ENCODE results near the gene IL20.

- TF ChIP-seq, protein P1, sequence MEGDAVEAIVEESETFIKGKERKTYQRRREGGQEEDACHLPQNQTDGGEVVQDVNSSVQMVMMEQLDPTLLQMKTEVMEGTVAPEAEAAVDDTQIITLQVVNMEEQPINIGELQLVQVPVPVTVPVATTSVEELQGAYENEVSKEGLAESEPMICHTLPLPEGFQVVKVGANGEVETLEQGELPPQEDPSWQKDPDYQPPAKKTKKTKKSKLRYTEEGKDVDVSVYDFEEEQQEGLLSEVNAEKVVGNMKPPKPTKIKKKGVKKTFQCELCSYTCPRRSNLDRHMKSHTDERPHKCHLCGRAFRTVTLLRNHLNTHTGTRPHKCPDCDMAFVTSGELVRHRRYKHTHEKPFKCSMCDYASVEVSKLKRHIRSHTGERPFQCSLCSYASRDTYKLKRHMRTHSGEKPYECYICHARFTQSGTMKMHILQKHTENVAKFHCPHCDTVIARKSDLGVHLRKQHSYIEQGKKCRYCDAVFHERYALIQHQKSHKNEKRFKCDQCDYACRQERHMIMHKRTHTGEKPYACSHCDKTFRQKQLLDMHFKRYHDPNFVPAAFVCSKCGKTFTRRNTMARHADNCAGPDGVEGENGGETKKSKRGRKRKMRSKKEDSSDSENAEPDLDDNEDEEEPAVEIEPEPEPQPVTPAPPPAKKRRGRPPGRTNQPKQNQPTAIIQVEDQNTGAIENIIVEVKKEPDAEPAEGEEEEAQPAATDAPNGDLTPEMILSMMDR (IDR thresholded peaks at IDR 0.05; ENCODE audit: low read length): no peak
- TF ChIP-seq EZH2 (optimal IDR thresholded peaks at IDR 0.05; ENCODE audit: low read depth, low read length) (no peak), EZH2phosphoT487 (IDR thresholded peaks at IDR 0.05; ENCODE audit: low read length) (no peak)
Measured at GRCh38 chr1:206843626-206844025, 21.8 kb upstream of the IL20 start.

Measured in MM.1S (cell line).